Adipocyte (in vitro differentiated cells): ENCODE measurements around the gene VSIG10.

Source experiments
- DNase-seq: peaks from one replicate; pipeline ENCODE4 v3.0.0-alpha.2; 2015; ENCODE audit warnings: low read depth
- H3K27me3 ChIP-seq: replicated peaks from 2 replicates; pipeline ENCODE4 v1.7.0; 2013; ENCODE audit warnings: mild to moderate bottlenecking, low read length, moderate library complexity; ENCODE audit not compliant: control insufficient read depth, insufficient read depth
- H3K36me3 ChIP-seq: 2 replicates; pipeline ENCODE4 v1.7.0; 2013; ENCODE audit warnings: low read length, mild to moderate bottlenecking, moderate library complexity; ENCODE audit not compliant: control insufficient read depth, insufficient read depth, severe bottlenecking
- H3K4me1 ChIP-seq: 2 replicates; pipeline ENCODE4 v1.7.0; 2013; ENCODE audit warnings: mild to moderate bottlenecking, low read length, moderate library complexity; ENCODE audit not compliant: control insufficient read depth, insufficient read depth
- H3K4me3 ChIP-seq: 2 replicates; pipeline ENCODE4 v1.7.0; 2013; ENCODE audit warnings: mild to moderate bottlenecking, low read length, moderate library complexity
- H3K9ac ChIP-seq: 2 replicates; pipeline ENCODE4 v1.7.0; 2013; ENCODE audit warnings: mild to moderate bottlenecking, low read length, moderate library complexity
- H3K9me3 ChIP-seq: 2 replicates; pipeline ENCODE4 v1.7.0; 2013; ENCODE audit warnings: mild to moderate bottlenecking, low read length, moderate library complexity; ENCODE audit not compliant: control insufficient read depth

The VSIG10 gene

GRCh38 chr12:118068445-118068844 lies 35.4 kb downstream of the VSIG10 start:
- Histone ChIP-seq H3K36me3 (no peaks in the 10 kb centered on the region), H3K9me3 (no peaks in the 10 kb centered on the region), H3K4me3 (no peak overlapping the region), H3K27me3 (no peaks in the 10 kb centered on the region), H3K9ac (no peak overlapping the region), H3K4me1 (peaks cover 7% of the 10 kb centered on the region)
- DNase-seq = no peak

- Histone ChIP-seq H3K9me3 (no peaks in the 10 kb centered on the region), H3K4me1 (peaks cover 22% of the 10 kb centered on the region), H3K27me3 (no peaks in the 10 kb centered on the region), H3K9ac (no peak overlapping the region), H3K4me3 (no peak overlapping the region), H3K36me3 (no peaks in the 10 kb centered on the region)
- no peak for DNase-seq
These were observed 38.4 kb downstream of the VSIG10 start for GRCh38 chr12:118065380-118065779.

GRCh38 chr12:118064608-118065007 lies 39.2 kb downstream of the VSIG10 start:
- Histone ChIP-seq H3K9me3 (no peaks in the 10 kb centered on the region), H3K27me3 (no peaks in the 10 kb centered on the region), H3K9ac (no peak overlapping the region), H3K4me3 (no peak overlapping the region), H3K36me3 (no peaks in the 10 kb centered on the region), H3K4me1 (peaks cover 27% of the 10 kb centered on the region)
- DNase-seq = no peak

GRCh38 chr12:118063576-118064391 lies 40.0 kb downstream of the VSIG10 start:
- peaks cover 35% of the 10 kb centered on the region for H3K4me1 ChIP-seq
- H3K27me3 ChIP-seq = no peaks in the 10 kb centered on the region
- H3K9me3 ChIP-seq = no peaks in the 10 kb centered on the region
- H3K36me3 ChIP-seq = no peaks in the 10 kb centered on the region
- no peak overlapping the region for H3K9ac ChIP-seq
- peak; percentile 37 for DNase-seq
- peak overlapping the region; percentile 21 for H3K4me3 ChIP-seq

DNA sequence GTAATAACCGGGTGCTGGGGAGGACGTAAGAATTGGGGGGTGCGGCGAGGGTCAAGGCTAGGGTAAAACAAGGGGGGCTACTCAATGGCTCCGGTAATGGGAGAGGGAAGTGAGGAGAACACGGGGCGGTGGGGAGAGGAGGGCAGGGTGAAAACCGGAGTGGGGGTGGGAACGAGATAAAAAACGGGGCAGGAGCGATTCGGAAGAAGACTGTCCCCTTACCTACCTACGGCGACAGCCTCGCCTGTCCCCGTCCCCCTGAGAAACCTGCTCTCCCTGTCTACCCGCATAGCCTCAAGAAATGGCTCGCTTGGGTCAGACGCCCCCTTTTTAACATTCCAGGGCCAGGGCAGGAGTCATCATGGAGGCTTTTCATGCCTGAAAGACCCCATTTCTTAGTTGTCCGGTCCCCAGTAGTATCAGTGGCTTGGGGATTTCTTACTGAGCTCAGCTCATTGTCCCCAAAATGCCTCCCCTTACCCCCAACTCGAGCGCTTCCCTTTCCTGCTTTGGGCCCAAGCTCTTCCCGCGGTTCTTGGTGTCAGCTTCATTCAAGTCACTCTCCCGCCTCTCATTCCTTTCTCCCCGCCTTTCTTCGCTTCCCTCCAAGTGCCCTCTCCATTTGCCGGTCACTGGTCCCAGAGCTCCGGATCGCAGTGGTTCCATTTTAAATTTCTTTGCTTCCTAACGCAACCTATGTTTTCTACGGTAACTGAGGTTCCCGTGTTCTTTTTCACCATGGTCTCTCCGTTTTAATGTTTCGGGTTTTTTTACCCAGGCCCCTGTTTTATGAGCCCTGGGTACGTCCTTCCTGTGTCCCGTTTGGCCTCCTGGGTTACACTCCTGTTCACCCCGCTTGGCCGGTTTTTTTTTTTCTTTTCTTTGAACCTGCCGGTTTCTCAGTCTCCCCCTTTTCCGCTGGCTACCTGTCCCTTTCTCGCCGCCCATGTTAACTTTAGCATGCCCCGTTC lies 41.7 kb downstream of the VSIG10 start:
- peak overlapping the region; percentile 85 for H3K4me3 ChIP-seq
- H3K27me3 ChIP-seq = no peaks in the 10 kb centered on the region
- no peaks in the 10 kb centered on the region for H3K9me3 ChIP-seq
- H3K36me3 ChIP-seq = no peaks in the 10 kb centered on the region
- peaks cover 35% of the 10 kb centered on the region for H3K4me1 ChIP-seq
- H3K9ac ChIP-seq = peak overlapping the region; percentile 90
- DNase-seq = peak; percentile 76

- H3K27me3 ChIP-seq = no peaks in the 10 kb centered on the region
- H3K9me3 ChIP-seq = no peaks in the 10 kb centered on the region
- peaks cover 36% of the 10 kb centered on the region for H3K4me1 ChIP-seq
- H3K36me3 ChIP-seq = no peaks in the 10 kb centered on the region
- peak; percentile 82 for DNase-seq
- peak within 1 kb of the TSS; percentile 85 for H3K4me3 ChIP-seq
- H3K9ac ChIP-seq = peak within 1 kb of the TSS; percentile 91
These were observed 42.6 kb downstream of the VSIG10 start, which contains the start of gene WSB2 for GRCh38 chr12:118061011-118061872. TSS of gene WSB2 (minus strand) at chr12:118061179. CDS start at chr12:118061048, 131 bp downstream.

- H3K27me3 ChIP-seq = no peaks in the 10 kb centered on the region
These were observed 43.4 kb downstream of the VSIG10 start for GRCh38 chr12:118060301-118061010.

GRCh38 chr12:118059341-118060191 lies 44.2 kb downstream of the VSIG10 start:
- Histone ChIP-seq H3K27me3 (no peaks in the 10 kb centered on the region), H3K9me3 (no peaks in the 10 kb centered on the region), H3K36me3 (no peaks in the 10 kb centered on the region), H3K4me3 (peak overlapping the region; percentile 85), H3K9ac (peak overlapping the region; percentile 91), H3K4me1 (peaks cover 46% of the 10 kb centered on the region)
- DNase-seq = peak; percentile 69

More at GRCh38 chr12:118060301-118061010, 43.4 kb downstream of the VSIG10 start:
- Histone ChIP-seq H3K4me1 (peaks cover 41% of the 10 kb centered on the region), H3K9me3 (no peaks in the 10 kb centered on the region), H3K9ac (peak overlapping the region; percentile 91), H3K36me3 (no peaks in the 10 kb centered on the region), H3K4me3 (peak overlapping the region; percentile 85)
- peak; percentile 76 for DNase-seq

DNA sequence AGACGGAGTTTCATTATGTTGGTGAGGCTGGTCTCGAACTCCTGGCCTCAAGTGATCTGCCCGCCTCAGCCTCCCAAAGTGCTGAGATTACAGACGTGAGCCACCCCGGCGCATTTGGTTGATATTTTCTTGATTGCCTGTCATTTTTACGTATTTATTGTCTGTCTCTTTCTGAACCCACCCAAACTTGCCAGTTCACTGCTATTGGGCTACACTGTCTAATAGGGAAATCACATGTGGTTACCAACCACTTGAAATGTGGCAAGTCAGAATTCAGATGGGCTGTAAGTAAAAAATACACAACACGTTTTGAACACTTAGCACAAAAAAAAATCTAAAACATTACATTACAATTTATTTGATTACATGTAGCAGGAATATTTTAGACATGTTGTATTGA lies 44.9 kb downstream of the VSIG10 start:
- Histone ChIP-seq H3K36me3 (no peaks in the 10 kb centered on the region), H3K4me1 (peaks cover 44% of the 10 kb centered on the region), H3K27me3 (no peaks in the 10 kb centered on the region), H3K9ac (peak overlapping the region; percentile 91), H3K4me3 (peak overlapping the region; percentile 85), H3K9me3 (no peaks in the 10 kb centered on the region)
- DNase-seq = no peak
